K562 (cell line): Measurements from ENCODE around the gene DIAPH1. TPM values are rescaled to one million over a fixed set of nuclear protein-coding genes. Genes with fewer than 3 reads are reported as not detected.

Experiments used
- BCOR ChIP-seq: fragments of 450-650 bp; IDR thresholded peaks from 2 replicates; pipeline ENCODE4 v1.6.1; 2016
- CBFA2T3 ChIP-seq: fragments of 450-650 bp; IDR thresholded peaks from 2 replicates; pipeline ENCODE4 v1.6.1; 2017
- CBX3 ChIP-seq, 2 experiments: IDR thresholded peaks; 1 replicate in 1 of 2; 2 replicates in 1 of 2; pipeline ENCODE4 v1.6.1; 2012; ENCODE audit warnings: inconsistent platforms in 2 of 2, low read length in 2 of 2, borderline replicate concordance in 1 of 2, control low read depth in 1 of 2
- CXXC5 ChIP-seq: fragments of 250-450 bp; sonication (Bioruptor Pico); IDR thresholded peaks from 2 replicates; pipeline ENCODE4 v1.8.0; 2022; ENCODE audit warnings: inconsistent platforms, mild to moderate bottlenecking, moderate library complexity
- EHMT2 ChIP-seq: fragments of 450-650 bp; IDR thresholded peaks from 2 replicates; pipeline ENCODE4 v1.6.1; 2018; ENCODE audit warnings: antibody characterized with exemption
- JUNB ChIP-seq: fragments of 450-650 bp; formaldehyde crosslinking; conservative IDR thresholded peaks from 2 replicates; pipeline ENCODE4 v1.4.0; 2020; ENCODE audit warnings: mild to moderate bottlenecking
- MAFG ChIP-seq: fragments of 450-650 bp; conservative IDR thresholded peaks from 2 replicates; pipeline ENCODE4 v1.6.1; 2016; ENCODE audit warnings: missing genetic modification characterization, missing compliant biosample characterization
- MTA2 ChIP-seq: fragments of 450-650 bp; IDR thresholded peaks from 2 replicates; pipeline ENCODE4 v1.6.1; 2016; ENCODE audit warnings: low read depth
- NR3C1 ChIP-seq: sonication (generic); formaldehyde crosslinking; IDR thresholded peaks from 2 replicates; pipeline ENCODE4 v1.8.1; 2022; ENCODE audit warnings: missing genetic modification reagents
- RFX5 ChIP-seq: IDR thresholded peaks from 2 replicates; pipeline ENCODE4 v1.6.1; 2011; ENCODE audit warnings: low read depth, mild to moderate bottlenecking, improper control_type of control experiment, low read length
- TAF9B ChIP-seq: fragments of 450-650 bp; IDR thresholded peaks from 2 replicates; pipeline ENCODE4 v1.6.1; 2018; ENCODE audit warnings: mild to moderate bottlenecking; ENCODE audit not compliant: partially characterized antibody
- TRIM28 ChIP-seq: fragments of 450-650 bp; IDR thresholded peaks from 2 replicates; pipeline ENCODE4 v1.6.1; 2017
- polyA plus RNA-seq, 8 experiments: library from polyadenylated mRNA; depleted of rRNA in 4 of 8; stranded (reverse) in 5 of 8; unstranded in 3 of 8; fragments of >200 nt; fragmentation: Nextera tagmentation in 2 of 8; fragmentation: Illumina TruSeq in 1 of 8; extraction: Ambion mirVana in 2 of 8; extraction: Trizol in 1 of 8; gene quantifications; 2 replicates each; pipeline versions ENCODE4 v1.2.1 to v1.2.3, GENCODE V29; 2011 to 2014; ENCODE audit warnings: inconsistent platforms in 1 of 8, missing spikeins in 1 of 8
- total RNA-seq, 7 experiments: library from RNA; depleted of rRNA in 6 of 7; stranded (reverse); fragments of >200 nt in 6 of 7; fragmentation: Illumina TruSeq in 2 of 7; extraction: Trizol in 2 of 7; gene quantifications; 2 replicates each; pipeline versions ENCODE4 v1.2.1 to v1.2.3, GENCODE V29; 2011 to 2021; ENCODE audit warnings: low replicate concordance in 1 of 7
- TF ChIP-seq, protein P1 (sequence below): fragments of 450-650 bp; IDR thresholded peaks from 2 replicates; pipeline ENCODE4 v1.6.1; 2017; ENCODE audit warnings: antibody characterized with exemption, mild to moderate bottlenecking
- TF ChIP-seq, protein P2 (sequence below): fragments of 250-450 bp; sonication (Bioruptor Pico); IDR thresholded peaks from 2 replicates; pipeline ENCODE4 v1.4.0; 2020; ENCODE audit warnings: borderline replicate concordance
- TF ChIP-seq, protein P3 (sequence below): fragments of 250-450 bp; sonication (Bioruptor Pico); IDR thresholded peaks from 2 replicates; pipeline ENCODE4 v1.5.0; 2021
- TF ChIP-seq, protein P4 (sequence below), 2 experiments: fragments of 450-650 bp in 1 of 2; sonication (generic) in 1 of 2; formaldehyde crosslinking; conservative IDR thresholded peaks; 2 replicates each; pipeline versions ENCODE4 v1.4.0 to v1.8.1; 2020 to 2022; ENCODE audit warnings: mild to moderate bottlenecking in 1 of 2, missing genetic modification reagents in 1 of 2
- TF ChIP-seq, protein P5 (sequence below): sonication (generic); formaldehyde crosslinking; IDR thresholded peaks from 2 replicates; pipeline ENCODE4 v1.8.0; 2022; ENCODE audit warnings: mild to moderate bottlenecking, missing genetic modification reagents
- TF ChIP-seq, protein P6 (sequence below): fragments of 450-650 bp; formaldehyde crosslinking; IDR thresholded peaks from 2 replicates; pipeline ENCODE4 v1.4.0; 2020; ENCODE audit warnings: mild to moderate bottlenecking, moderate library complexity

The DIAPH1 gene
- total and polyA plus RNA-seq, 9 of the 15 experiments (the other 6 are each of a cell fraction or from before 2014, with no cell fraction given): 60.8 to 328 (median 97.8) TPM

DNA sequence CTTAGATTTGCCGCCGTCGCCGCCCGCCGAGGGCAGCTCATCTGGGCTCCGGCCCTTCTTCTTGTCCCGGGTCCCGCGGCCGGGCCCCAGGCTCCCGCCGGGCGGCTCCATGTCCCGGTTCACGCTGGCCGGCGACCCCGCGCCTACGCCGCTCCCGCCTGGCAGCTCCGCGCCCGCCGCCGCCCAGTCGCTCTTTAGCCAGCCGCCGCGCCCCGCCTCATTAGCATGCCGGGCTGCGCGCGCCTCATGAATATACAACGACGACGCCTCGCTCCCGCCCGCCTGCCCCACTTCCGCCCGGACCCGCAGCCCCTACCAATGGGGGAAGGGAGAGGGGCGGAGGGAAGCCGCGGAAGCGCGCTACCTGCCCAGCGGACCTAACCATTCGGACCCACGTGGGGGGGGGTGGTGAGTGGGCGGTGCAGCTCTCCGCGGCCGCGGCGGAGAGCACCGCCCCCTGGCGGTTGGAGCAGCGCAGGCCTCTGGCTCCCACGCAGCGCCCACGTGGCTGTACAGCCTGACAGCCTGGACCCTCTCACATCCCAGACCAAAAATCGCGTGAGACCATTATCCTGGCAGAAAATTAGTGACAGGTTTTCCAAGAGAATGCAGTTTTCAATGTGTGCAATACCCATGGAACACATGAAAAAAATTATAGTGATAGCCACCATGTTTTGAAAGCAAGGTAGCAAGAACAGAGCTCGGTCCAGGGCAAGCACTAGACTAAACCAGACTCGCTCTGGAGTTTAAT lies at the start of gene DIAPH1 (continued):
- TF ChIP-seq, protein P1, sequence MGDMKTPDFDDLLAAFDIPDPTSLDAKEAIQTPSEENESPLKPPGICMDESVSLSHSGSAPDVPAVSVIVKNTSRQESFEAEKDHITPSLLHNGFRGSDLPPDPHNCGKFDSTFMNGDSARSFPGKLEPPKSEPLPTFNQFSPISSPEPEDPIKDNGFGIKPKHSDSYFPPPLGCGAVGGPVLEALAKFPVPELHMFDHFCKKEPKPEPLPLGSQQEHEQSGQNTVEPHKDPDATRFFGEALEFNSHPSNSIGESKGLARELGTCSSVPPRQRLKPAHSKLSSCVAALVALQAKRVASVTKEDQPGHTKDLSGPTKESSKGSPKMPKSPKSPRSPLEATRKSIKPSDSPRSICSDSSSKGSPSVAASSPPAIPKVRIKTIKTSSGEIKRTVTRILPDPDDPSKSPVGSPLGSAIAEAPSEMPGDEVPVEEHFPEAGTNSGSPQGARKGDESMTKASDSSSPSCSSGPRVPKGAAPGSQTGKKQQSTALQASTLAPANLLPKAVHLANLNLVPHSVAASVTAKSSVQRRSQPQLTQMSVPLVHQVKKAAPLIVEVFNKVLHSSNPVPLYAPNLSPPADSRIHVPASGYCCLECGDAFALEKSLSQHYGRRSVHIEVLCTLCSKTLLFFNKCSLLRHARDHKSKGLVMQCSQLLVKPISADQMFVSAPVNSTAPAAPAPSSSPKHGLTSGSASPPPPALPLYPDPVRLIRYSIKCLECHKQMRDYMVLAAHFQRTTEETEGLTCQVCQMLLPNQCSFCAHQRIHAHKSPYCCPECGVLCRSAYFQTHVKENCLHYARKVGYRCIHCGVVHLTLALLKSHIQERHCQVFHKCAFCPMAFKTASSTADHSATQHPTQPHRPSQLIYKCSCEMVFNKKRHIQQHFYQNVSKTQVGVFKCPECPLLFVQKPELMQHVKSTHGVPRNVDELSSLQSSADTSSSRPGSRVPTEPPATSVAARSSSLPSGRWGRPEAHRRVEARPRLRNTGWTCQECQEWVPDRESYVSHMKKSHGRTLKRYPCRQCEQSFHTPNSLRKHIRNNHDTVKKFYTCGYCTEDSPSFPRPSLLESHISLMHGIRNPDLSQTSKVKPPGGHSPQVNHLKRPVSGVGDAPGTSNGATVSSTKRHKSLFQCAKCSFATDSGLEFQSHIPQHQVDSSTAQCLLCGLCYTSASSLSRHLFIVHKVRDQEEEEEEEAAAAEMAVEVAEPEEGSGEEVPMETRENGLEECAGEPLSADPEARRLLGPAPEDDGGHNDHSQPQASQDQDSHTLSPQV: peak; percentile 86
- no peak for TF ChIP-seq TRIM28
- TF ChIP-seq, protein P2, sequence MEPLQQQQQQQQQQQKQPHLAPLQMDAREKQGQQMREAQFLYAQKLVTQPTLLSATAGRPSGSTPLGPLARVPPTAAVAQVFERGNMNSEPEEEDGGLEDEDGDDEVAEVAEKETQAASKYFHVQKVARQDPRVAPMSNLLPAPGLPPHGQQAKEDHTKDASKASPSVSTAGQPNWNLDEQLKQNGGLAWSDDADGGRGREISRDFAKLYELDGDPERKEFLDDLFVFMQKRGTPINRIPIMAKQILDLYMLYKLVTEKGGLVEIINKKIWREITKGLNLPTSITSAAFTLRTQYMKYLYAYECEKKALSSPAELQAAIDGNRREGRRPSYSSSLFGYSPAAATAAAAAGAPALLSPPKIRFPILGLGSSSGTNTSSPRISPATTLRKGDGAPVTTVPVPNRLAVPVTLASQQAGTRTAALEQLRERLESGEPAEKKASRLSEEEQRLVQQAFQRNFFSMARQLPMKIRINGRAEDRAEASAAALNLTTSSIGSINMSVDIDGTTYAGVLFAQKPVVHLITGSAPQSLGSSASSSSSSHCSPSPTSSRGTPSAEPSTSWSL (CRISPR knock-in tag): no peak
- TF ChIP-seq, protein P3, sequence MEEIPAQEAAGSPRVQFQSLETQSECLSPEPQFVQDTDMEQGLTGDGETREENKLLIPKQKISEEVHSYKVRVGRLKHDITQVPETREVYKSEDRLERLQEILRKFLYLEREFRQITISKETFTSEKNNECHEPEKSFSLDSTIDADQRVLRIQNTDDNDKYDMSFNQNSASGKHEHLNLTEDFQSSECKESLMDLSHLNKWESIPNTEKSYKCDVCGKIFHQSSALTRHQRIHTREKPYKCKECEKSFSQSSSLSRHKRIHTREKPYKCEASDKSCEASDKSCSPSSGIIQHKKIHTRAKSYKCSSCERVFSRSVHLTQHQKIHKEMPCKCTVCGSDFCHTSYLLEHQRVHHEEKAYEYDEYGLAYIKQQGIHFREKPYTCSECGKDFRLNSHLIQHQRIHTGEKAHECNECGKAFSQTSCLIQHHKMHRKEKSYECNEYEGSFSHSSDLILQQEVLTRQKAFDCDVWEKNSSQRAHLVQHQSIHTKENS: no peak
- TF ChIP-seq JUNB (CRISPR knock-in tag): no peak
- TF ChIP-seq CXXC5 (CRISPR knock-in tag): peak; percentile 93
- no peak for TF ChIP-seq RFX5
- TF ChIP-seq, protein P4, sequence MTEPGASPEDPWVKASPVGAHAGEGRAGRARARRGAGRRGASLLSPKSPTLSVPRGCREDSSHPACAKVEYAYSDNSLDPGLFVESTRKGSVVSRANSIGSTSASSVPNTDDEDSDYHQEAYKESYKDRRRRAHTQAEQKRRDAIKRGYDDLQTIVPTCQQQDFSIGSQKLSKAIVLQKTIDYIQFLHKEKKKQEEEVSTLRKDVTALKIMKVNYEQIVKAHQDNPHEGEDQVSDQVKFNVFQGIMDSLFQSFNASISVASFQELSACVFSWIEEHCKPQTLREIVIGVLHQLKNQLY (CRISPR knock-in tag; conservative IDR thresholded peaks at IDR 0.05): peak; percentile 96 to 97
- TF ChIP-seq TAF9B: no peak
- TF ChIP-seq NR3C1 (CRISPR knock-in tag): no peak
- TF ChIP-seq CBX3 (IDR thresholded peaks at IDR 0.05; ENCODE audit: borderline replicate concordance in 1 of 2, low read length in 2 of 2): peak in 1 of 2 experiments; percentile 83; a peak in 1 of 3 replicates
- TF ChIP-seq, protein P5, sequence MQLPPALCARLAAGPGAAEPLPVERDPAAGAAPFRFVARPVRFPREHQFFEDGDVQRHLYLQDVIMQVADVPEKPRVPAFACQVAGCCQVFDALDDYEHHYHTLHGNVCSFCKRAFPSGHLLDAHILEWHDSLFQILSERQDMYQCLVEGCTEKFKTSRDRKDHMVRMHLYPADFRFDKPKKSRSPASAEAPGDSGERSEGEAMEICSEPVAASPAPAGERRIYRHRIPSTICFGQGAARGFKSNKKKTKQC (CRISPR knock-in tag): 0 out of 2 replicates have a peak, but pooled peaks have one; percentile 71
- peak; percentile 26 for TF ChIP-seq CBFA2T3
- TF ChIP-seq, protein P6, sequence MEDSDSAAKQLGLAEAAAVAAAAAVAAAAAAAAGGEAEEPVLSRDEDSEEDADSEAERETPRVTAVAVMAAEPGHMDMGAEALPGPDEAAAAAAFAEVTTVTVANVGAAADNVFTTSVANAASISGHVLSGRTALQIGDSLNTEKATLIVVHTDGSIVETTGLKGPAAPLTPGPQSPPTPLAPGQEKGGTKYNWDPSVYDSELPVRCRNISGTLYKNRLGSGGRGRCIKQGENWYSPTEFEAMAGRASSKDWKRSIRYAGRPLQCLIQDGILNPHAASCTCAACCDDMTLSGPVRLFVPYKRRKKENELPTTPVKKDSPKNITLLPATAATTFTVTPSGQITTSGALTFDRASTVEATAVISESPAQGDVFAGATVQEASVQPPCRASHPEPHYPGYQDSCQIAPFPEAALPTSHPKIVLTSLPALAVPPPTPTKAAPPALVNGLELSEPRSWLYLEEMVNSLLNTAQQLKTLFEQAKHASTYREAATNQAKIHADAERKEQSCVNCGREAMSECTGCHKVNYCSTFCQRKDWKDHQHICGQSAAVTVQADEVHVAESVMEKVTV (CRISPR knock-in tag): peak; percentile 98
- TF ChIP-seq MAFG: no peak
- no peak for TF ChIP-seq BCOR
- no peak for TF ChIP-seq EHMT2
- no peak for TF ChIP-seq MTA2
